MCF 10A (cell line): Measurements from ENCODE around the gene PTPRM. TPM values are rescaled to one million over a fixed set of nuclear protein-coding genes. Genes with fewer than 3 reads are reported as not detected.

ENCODE experiments used
- BruUV-seq: library from RNA; stranded (reverse); fragments of 400-500 nt; replicated peaks from 2 replicates; lab custom pipeline; 2021; lab: Mats Ljungman, UMichigan
- CTCF ChIA-PET: fragments of 300-600 bp; sonication (Branson Sonifier 250); formaldehyde crosslinking; extraction: SDS; loops from one replicate; lab custom pipeline; 2021; ENCODE audit warnings: antibody characterized with exemption, inconsistent platforms; lab: Yijun Ruan, JAX
- POLR2A ChIA-PET: fragments of 300-600, 350-650 bp; sonication (Branson Sonifier 250); formaldehyde crosslinking; extraction: SDS; loops from one replicate; lab custom pipeline; 2020; ENCODE audit warnings: antibody characterized with exemption, inconsistent platforms; lab: Yijun Ruan, JAX
- DNase-seq: peaks from one replicate; pipeline ENCODE4 v3.0.0-alpha.2; 2018; ENCODE audit not compliant: unreplicated experiment
- H3K27ac Mint-ChIP-seq: one replicate; pipeline ENCODE4 v1.8.0; 2022; ENCODE audit warnings: mild to moderate bottlenecking, low read depth, mixed read lengths; ENCODE audit not compliant: unreplicated experiment
- H3K27me3 Mint-ChIP-seq: one replicate; pipeline ENCODE4 v1.8.0; 2022; ENCODE audit warnings: mixed read lengths; ENCODE audit not compliant: insufficient read depth, unreplicated experiment
- H3K36me3 Mint-ChIP-seq: one replicate; pipeline ENCODE4 v1.8.0; 2022; ENCODE audit warnings: mild to moderate bottlenecking, moderate library complexity, mixed read lengths; ENCODE audit not compliant: insufficient read depth, unreplicated experiment
- H3K4me1 Mint-ChIP-seq: one replicate; pipeline ENCODE4 v1.8.0; 2022; ENCODE audit warnings: mixed read lengths; ENCODE audit not compliant: insufficient read depth, unreplicated experiment
- H3K4me3 Mint-ChIP-seq: one replicate; pipeline ENCODE4 v1.8.0; 2022; ENCODE audit warnings: mild to moderate bottlenecking, moderate library complexity, mixed read lengths; ENCODE audit not compliant: unreplicated experiment
- H3K9me3 Mint-ChIP-seq: one replicate; pipeline ENCODE4 v1.8.0; 2022; ENCODE audit warnings: mixed read lengths; ENCODE audit not compliant: unreplicated experiment
- CTCF ChIP-seq: fragments of 200-600 bp; IDR thresholded peaks from one replicate; pipeline ENCODE4 v1.8.0; 2022; ENCODE audit warnings: antibody characterized with exemption, mild to moderate bottlenecking; ENCODE audit not compliant: unreplicated experiment
- intact Hi-C: fragments of 100-400 bp; cut with micrococcal nuclease; formaldehyde crosslinking; loops from 2 replicates; pipeline ENCODE4 v1.14.1; 2022
- total RNA-seq: library from RNA; stranded (reverse); gene quantifications from 2 replicates; pipeline ENCODE4 v1.2.3, GENCODE V29; 2022

The PTPRM gene
- total RNA-seq, 1 experiment from 2014 or later = 82.8 TPM

- ChIA-PET POLR2A (no interaction called here), CTCF (no interaction called here)
- no TSS peak for BruUV-seq
- Mint-ChIP-seq H3K9me3 (no peaks in the 10 kb centered on the region), H3K4me1 (no peaks in the 10 kb centered on the region), H3K36me3 (peaks cover 12% of the 10 kb centered on the region), H3K27ac (no peak overlapping the region), H3K4me3 (no peak overlapping the region), H3K27me3 (no peaks in the 10 kb centered on the region)
- no peak for TF ChIP-seq CTCF
- intact Hi-C loops = no loop called here
- DNase-seq = no peak
Measured at GRCh38 chr18:8019600-8019999, 452.5 kb downstream of the PTPRM start.

GRCh38 chr18:8020132-8020846 lies 453.2 kb downstream of the PTPRM start:
- no TSS peak for BruUV-seq
- no peak for TF ChIP-seq CTCF
- DNase-seq = no peak
- intact Hi-C loops = no loop called here
- Mint-ChIP-seq H3K4me1 (no peaks in the 10 kb centered on the region), H3K27ac (no peak overlapping the region), H3K4me3 (no peak overlapping the region), H3K36me3 (peaks cover 12% of the 10 kb centered on the region), H3K27me3 (no peaks in the 10 kb centered on the region), H3K9me3 (no peaks in the 10 kb centered on the region)
- ChIA-PET CTCF (interaction anchor here (0.7 kb wide), 2 partner anchors 114 to 125 kb away, joined by 3 to 6 read pairs; no protein-coding TSS in a partner anchor), POLR2A (no interaction called here)

GRCh38 chr18:8029061-8029460 lies 461.9 kb downstream of the PTPRM start:
- no peak overlapping the region for H3K27ac Mint-ChIP-seq
- peaks cover 9% of the 10 kb centered on the region for H3K36me3 Mint-ChIP-seq
- intact Hi-C loops = no loop called here
- H3K9me3 Mint-ChIP-seq = no peaks in the 10 kb centered on the region
- no peaks in the 10 kb centered on the region for H3K27me3 Mint-ChIP-seq
- CTCF ChIA-PET = no interaction called here
- DNase-seq = no peak
- POLR2A ChIA-PET = no interaction called here
- no peak overlapping the region for H3K4me3 Mint-ChIP-seq
- no TSS peak for BruUV-seq
- no peak for TF ChIP-seq CTCF
- peaks cover 7% of the 10 kb centered on the region for H3K4me1 Mint-ChIP-seq

- peaks cover 9% of the 10 kb centered on the region for H3K36me3 Mint-ChIP-seq
- no peak for DNase-seq
- H3K4me3 Mint-ChIP-seq = no peak overlapping the region
- H3K4me1 Mint-ChIP-seq = peaks cover 7% of the 10 kb centered on the region
- no TSS peak for BruUV-seq
- ChIA-PET CTCF (no interaction called here), POLR2A (no interaction called here)
- intact Hi-C loops = no loop called here
- no peak overlapping the region for H3K27ac Mint-ChIP-seq
- TF ChIP-seq CTCF = no peak
- no peaks in the 10 kb centered on the region for H3K9me3 Mint-ChIP-seq
- no peaks in the 10 kb centered on the region for H3K27me3 Mint-ChIP-seq
Measured at GRCh38 chr18:8029731-8030130, 462.6 kb downstream of the PTPRM start.
